ENCODE results near the gene EFNB1. TPM values are rescaled to one million over a fixed set of nuclear protein-coding genes. Genes with fewer than 3 reads are reported as not detected.

Gene EFNB1
- total RNA-seq (2011; cell fraction: chromatin; rRNA removed; ENCODE audit: low replicate concordance) = 0.93 and 2.6 TPM in 2 replicates
- 3.4 and 4.2 TPM in 2 replicates for total RNA-seq (2011; cell fraction: nucleolus; rRNA removed)
- total RNA-seq (2011; cell fraction: nucleoplasm; rRNA removed) = 2.8 and 3.4 TPM in 2 replicates
- 1.9 and 2.2 TPM in 2 replicates for total RNA-seq (2014; rRNA removed)
- 0.41 and 0.51 TPM in 2 replicates for total RNA-seq (2014; rRNA removed; fragmentation: Illumina TruSeq; extraction: Trizol)
- total RNA-seq (2015; rRNA removed; fragmentation: Illumina TruSeq; extraction: Trizol) = 0.75 and 0.91 TPM in 2 replicates
- 2.1 TPM in 2 replicates for total RNA-seq (2021)
- polyA plus RNA-seq (2011; rRNA removed) = 1.1 and 1.5 TPM in 2 replicates
- 1.8 and 2.9 TPM in 2 replicates for polyA plus RNA-seq (2011; cell fraction: cytosol; rRNA removed)
- polyA plus RNA-seq (2011; cell fraction: nucleus; rRNA removed) = 1.3 and 1.5 TPM in 2 replicates
- 1.0 and 1.1 TPM in 2 replicates for polyA plus RNA-seq (2012)
- 0.88 and 1.3 TPM in 2 replicates for polyA plus RNA-seq (2014; fragmentation: Illumina TruSeq; extraction: Trizol)
- under 1 TPM in 1 of 2 experiments, not detected in 1; 0.01 TPM for polyA plus RNA-seq (2014; fragmentation: Nextera tagmentation; extraction: Ambion mirVana)
- polyA plus RNA-seq (2014; rRNA removed) = 1.5 and 1.6 TPM in 2 replicates
- 0.70 and 0.99 TPM in 2 replicates for polyA minus RNA-seq (2011; rRNA and poly(A)+ RNA removed)
- 1.5 and 2.2 TPM in 2 replicates for polyA minus RNA-seq (2011; cell fraction: cytosol; rRNA and poly(A)+ RNA removed)
- 0.81 and 1.00 TPM in 2 replicates for polyA minus RNA-seq (2011; cell fraction: nucleus; rRNA and poly(A)+ RNA removed)
- Bru-seq, nascent RNA = percentile 39 among the genes with signal in this experiment
- percentile 30 among the genes with signal in this experiment for BruChase-seq, experiment 1, labeled RNA remaining after a 2-hour chase
- BruChase-seq, experiment 2, labeled RNA remaining after a 6-hour chase = percentile 33 among the genes with signal in this experiment
- long read RNA-seq, experiment 1, partial matches to known transcripts = 8 of 8 reads
- long read RNA-seq, experiment 1, other reads (novel, unspliced or antisense) = 0 of 8 reads
- long read RNA-seq, experiment 2, partial matches to known transcripts = 2 of 2 reads
- long read RNA-seq, experiment 2, other reads (novel, unspliced or antisense) = 0 of 2 reads
- long read RNA-seq, experiment 3 = 0 reads

GRCh38 chrX:68828740-68829581 is at the start of gene EFNB1:
Gene EFNB1 (plus strand): TSS chrX:68829021. CDS start chrX:68829777, 756 bp downstream.
- H3K4me3 ChIP-seq = peak within 1 kb of the TSS; percentile 41
- ChIA-PET CTCF (ENCODE audit: low intra/inter-chr PET ratio) (interaction anchor here (0.6 kb wide), 2 partner anchors 457 to 460 kb away, joined by 4 read pairs; no protein-coding TSS in a partner anchor), POLR2A (interaction anchor here (0.6 to 0.8 kb wide), 6 partner anchors 9 to 708 kb away, joined by 3 to 6 read pairs (median 3); no protein-coding TSS in a partner anchor)
- no peaks in the 10 kb centered on the region for H4K20me1 ChIP-seq (replicated peaks; ENCODE audit: control insufficient read depth, insufficient read depth, low read length)
- no peaks in the 10 kb centered on the region for H3K79me2 ChIP-seq (ENCODE audit: control insufficient read depth, insufficient read depth, low read length)
- no peaks in the 10 kb centered on the region for H3K36me3 ChIP-seq (ENCODE audit: control insufficient read depth, insufficient read depth, low read length)
- DNase-seq (ENCODE audit: extremely low read depth in 1 of 4, low spot score in 3 of 4) (peak; percentile 70 to 86 (median 80)), FAIRE-seq (peak; percentile 73), ATAC-seq (peak; percentile 93)
- H3K9ac ChIP-seq (ENCODE audit: insufficient read depth in 1 of 2, low read depth in 2 of 2, low read length in 2 of 2) = peak within 1 kb of the TSS in 1 of 2 experiments; percentile 83; a peak in 2 of 4 replicates
- peaks cover 0 to 7% of the 10 kb centered on the region in 2 experiments; a peak in 1 of 5 replicates for H3K27me3 ChIP-seq (ENCODE audit: control insufficient read depth in 2 of 2, insufficient read depth in 2 of 2, low read length in 2 of 2)
- intact Hi-C loops (cut with micrococcal nuclease) = loop anchor here (1.0 to 10.0 kb wide), 4 partner anchors 232 to 1266 kb away; no protein-coding TSS in a partner anchor
- in situ Hi-C loops (cut with MboI) = loop anchor here (10.0 kb wide), 4 partner anchors 94 to 556 kb away; no protein-coding TSS in a partner anchor
- peaks cover 0 to 22% of the 10 kb centered on the region in 2 experiments; a peak in 2 of 5 replicates for H3K4me1 ChIP-seq (replicated peaks in 1 of 2; ENCODE audit: control insufficient read depth in 2 of 2, insufficient read depth in 2 of 2, low read length in 2 of 2)
- no TSS peak for BruUV-seq (replicated peaks)
- peak within 1 kb of the TSS; percentile 77 for H2AFZ ChIP-seq (ENCODE audit: low read depth, low read length)
- WGBS (ENCODE audit: insufficient coverage, low coverage, missing lambda C conversion rate) = 23% methylated on average over 31 of the region's 82 CpGs
- H3K4me2 ChIP-seq (ENCODE audit: insufficient read depth, low read length) = peak within 1 kb of the TSS; percentile 70
- H3K9me3 ChIP-seq (replicated peaks; ENCODE audit: control insufficient read depth, insufficient read depth, low read depth, low read length) = no peaks in the 10 kb centered on the region
- no peaks in the 10 kb centered on the region for H3K9me1 ChIP-seq (ENCODE audit: control insufficient read depth, insufficient read depth, low read length)
- H3K27ac ChIP-seq (ENCODE audit: extremely low read depth, low read depth, low read length) = no peak within 1 kb of the TSS
- 0 out of 2 replicates have a peak, but pooled peaks have one; percentile 26 for TF ChIP-seq NFIC (IDR thresholded peaks at IDR 0.05)
- no peak for TF ChIP-seq MAFK (IDR thresholded peaks at IDR 0.05; ENCODE audit: low read length)
- no peak for TF ChIP-seq SRSF7 (optimal IDR thresholded peaks at IDR 0.05; ENCODE audit: low read depth, low read length)
- TF ChIP-seq NRF1 (conservative IDR thresholded peaks at IDR 0.05 in 1 of 2, IDR thresholded peaks at IDR 0.05 in 1 of 2) = peak in 1 of 2 experiments; percentile 38; a peak in 2 of 4 replicates
- peak; percentile 39 for TF ChIP-seq TAF1 (IDR thresholded peaks at IDR 0.05; ENCODE audit: control insufficient read depth, extremely low read depth, insufficient read depth, low read length, severe bottlenecking)
- TF ChIP-seq ZFP91 (CRISPR knock-in tag; IDR thresholded peaks at IDR 0.05) = peak; percentile 71; the same call in 1 of the 2 replicates
- peak; percentile 77 for TF ChIP-seq TBP (optimal IDR thresholded peaks at IDR 0.05; ENCODE audit: low read depth, low read length)
- TF ChIP-seq KDM5B (IDR thresholded peaks at IDR 0.05; ENCODE audit: insufficient replicate concordance, low read depth, low read length) = peak; percentile 57
- no peak for TF ChIP-seq ETV5 (CRISPR knock-in tag; IDR thresholded peaks at IDR 0.05; ENCODE audit: low read depth)
- TF ChIP-seq NFYB (IDR thresholded peaks at IDR 0.05; ENCODE audit: extremely low read depth, insufficient read length) = peak; percentile 34
- no peak for TF ChIP-seq CBX5 (IDR thresholded peaks at IDR 0.05; ENCODE audit: borderline replicate concordance, low read depth)
- no peak for TF ChIP-seq ZNF408 (CRISPR knock-in tag; IDR thresholded peaks at IDR 0.05; ENCODE audit: low read depth)
- TF ChIP-seq TAL1 (IDR thresholded peaks at IDR 0.05) = no peak
- peak; percentile 80 for TF ChIP-seq POLR2G (IDR thresholded peaks at IDR 0.05; ENCODE audit: low read depth, low read length)
- peak; percentile 43; the same call in 1 of the 2 replicates for TF ChIP-seq PHF8 (IDR thresholded peaks at IDR 0.05; ENCODE audit: borderline replicate concordance, low read length)

Measured in K562 (cell line).